PFSK-1 (cell line): ENCODE results near the gene LDLR.

ENCODE experiments used
- POLR2AphosphoS5 ChIP-seq: IDR thresholded peaks from 2 replicates; pipeline ENCODE4 v1.6.1; 2012; ENCODE audit warnings: low read depth, mild to moderate bottlenecking, control low read depth, low read length, moderate library complexity
- REST ChIP-seq, 2 experiments: IDR thresholded peaks; 2 replicates each; pipeline versions ENCODE4 v1.6.1 to v1.8.0; 2011 to 2012; ENCODE audit warnings: low read depth in 2 of 2, low read length in 2 of 2, control low read depth in 1 of 2, inconsistent platforms in 1 of 2, mild to moderate bottlenecking in 1 of 2, moderate library complexity in 1 of 2; ENCODE audit not compliant: insufficient read depth in 1 of 2
- TAF1 ChIP-seq: IDR thresholded peaks from 2 replicates; pipeline ENCODE4 v1.6.1; 2012; ENCODE audit warnings: low read length, control low read depth, borderline replicate concordance; ENCODE audit not compliant: insufficient read depth

GRCh38 chr19:11111117-11111770 is 22.0 kb downstream of the LDLR start:
- TF ChIP-seq REST (IDR thresholded peaks at IDR 0.05; ENCODE audit: insufficient read depth in 1 of 2, low read depth in 2 of 2, low read length in 2 of 2) = no peak
- TF ChIP-seq POLR2AphosphoS5 = no peak
- TF ChIP-seq TAF1 = no peak
